H1 (cell line): ENCODE measurements around the gene CCDC159. TPM values are rescaled to one million over a fixed set of nuclear protein-coding genes. Genes with fewer than 3 reads are reported as not detected.

Source experiments
- ASH2L ChIP-seq: fragments of 200-600, 300-600 bp; sonication (generic); IDR thresholded peaks from one replicate; pipeline ENCODE4 v1.7.1; 2017; ENCODE audit warnings: low read length
- ATF2 ChIP-seq: IDR thresholded peaks from 2 replicates; pipeline ENCODE4 v1.6.1; 2012; ENCODE audit warnings: low read length, inconsistent platforms
- BRCA1 ChIP-seq: IDR thresholded peaks from 2 replicates; pipeline ENCODE4 v1.6.1; 2012; ENCODE audit warnings: low read depth, low read length, improper control_type of control experiment
- CBX8 ChIP-seq: fragments of 300-800, 300-1000 bp; sonication (generic); IDR thresholded peaks from 2 replicates; pipeline ENCODE4 v1.7.1; 2016; ENCODE audit warnings: low read depth, low read length, borderline replicate concordance
- CEBPB ChIP-seq: IDR thresholded peaks from 2 replicates; pipeline ENCODE4 v1.6.1; 2012; ENCODE audit warnings: low read depth, low read length
- CREB1 ChIP-seq: IDR thresholded peaks from 2 replicates; pipeline ENCODE4 v1.6.1; 2012; ENCODE audit warnings: inconsistent platforms
- E2F6 ChIP-seq: IDR thresholded peaks from 2 replicates; pipeline ENCODE4 v1.6.1; 2012; ENCODE audit warnings: inconsistent platforms
- EGR1 ChIP-seq: IDR thresholded peaks from 2 replicates; pipeline ENCODE4 v1.6.1; 2011; ENCODE audit warnings: low read depth, low read length, borderline replicate concordance
- EZH2 ChIP-seq: fragments of 200-600 bp; sonication (generic); IDR thresholded peaks from 2 replicates; pipeline ENCODE4 v1.7.1; 2012; ENCODE audit warnings: low read depth, mild to moderate bottlenecking, moderate library complexity, low read length, inconsistent platforms; ENCODE audit not compliant: severe bottlenecking
- GABPA ChIP-seq: IDR thresholded peaks from 2 replicates; pipeline ENCODE4 v1.6.1; 2011; ENCODE audit warnings: mild to moderate bottlenecking, low read length, moderate library complexity, borderline replicate concordance; ENCODE audit not compliant: insufficient read depth
- HDAC6 ChIP-seq: IDR thresholded peaks from one replicate; pipeline ENCODE4 v1.7.1; 2012; ENCODE audit warnings: low read depth, mild to moderate bottlenecking, inconsistent platforms, low read length, moderate library complexity
- MAX ChIP-seq: IDR thresholded peaks from 2 replicates; pipeline ENCODE4 v1.6.1; 2012; ENCODE audit warnings: inconsistent platforms
- POLR2A ChIP-seq, 2 experiments: IDR thresholded peaks; 1 replicate in 1 of 2; 2 replicates in 1 of 2; pipeline ENCODE4 v1.6.1; 2011; ENCODE audit warnings: low read depth in 2 of 2, low read length in 2 of 2, mild to moderate bottlenecking in 2 of 2; ENCODE audit errors: control extremely low read depth in 1 of 2
- POLR2AphosphoS5 ChIP-seq: IDR thresholded peaks from 2 replicates; pipeline ENCODE4 v1.6.1; 2011; ENCODE audit warnings: low read depth, low read length
- SP2 ChIP-seq: IDR thresholded peaks from 2 replicates; pipeline ENCODE4 v1.6.1; 2012; ENCODE audit warnings: mild to moderate bottlenecking, low read length, inconsistent platforms
- TAF1 ChIP-seq: IDR thresholded peaks from 2 replicates; pipeline ENCODE4 v1.6.1; 2011; ENCODE audit warnings: mild to moderate bottlenecking, low read depth, low read length
- TBP ChIP-seq: IDR thresholded peaks from 2 replicates; pipeline ENCODE4 v1.6.1; 2011; ENCODE audit warnings: low read depth, low read length, improper control_type of control experiment
- TCF12 ChIP-seq: IDR thresholded peaks from 2 replicates; pipeline ENCODE4 v1.6.1; 2011; ENCODE audit warnings: low read depth, mild to moderate bottlenecking, low read length
- polyA plus RNA-seq, 7 experiments: library from polyadenylated mRNA; depleted of rRNA in 3 of 7; stranded (reverse) in 5 of 7; unstranded in 2 of 7; fragments of >200 nt in 5 of 7; fragments of 200-250 nt in 2 of 7; gene quantifications; 1 replicate in 5 of 7; 2 replicates in 1 of 7; 4 replicates in 1 of 7; pipeline versions ENCODE4 v1.2.1 to v1.2.3, GENCODE V29; 2011 to 2013; ENCODE audit warnings: missing spikeins in 2 of 7, mixed read lengths in 2 of 7
- total RNA-seq: library from RNA; stranded (reverse); fragmentation: NEBNext Ultra II Directional; extraction: Animal tissue kit (Norgen Biotek cat#: 25700); gene quantifications from 2 replicates; pipeline ENCODE4 v1.2.1, GENCODE V29; 2021
- TF ChIP-seq, protein P1 (sequence below), 3 experiments: IDR thresholded peaks; 1 replicate in 2 of 3; 2 replicates in 1 of 3; pipeline versions ENCODE4 v1.5.1 to v1.6.1; 2011; ENCODE audit warnings: low read length in 3 of 3, mild to moderate bottlenecking in 3 of 3, inconsistent platforms in 2 of 3, low read depth in 1 of 3, moderate library complexity in 1 of 3; ENCODE audit not compliant: insufficient read depth in 1 of 3; ENCODE audit errors: control extremely low read depth in 1 of 3

CCDC159 gene
- total and polyA plus RNA-seq, 2 of the 8 experiments (the other 6 are each of a cell fraction or from before 2014, with no cell fraction given) = 4.0 to 5.4 TPM

GRCh38 chr19:11380653-11381537 is 34.6 kb downstream of the CCDC159 start (continued):
- TF ChIP-seq, protein P1, sequence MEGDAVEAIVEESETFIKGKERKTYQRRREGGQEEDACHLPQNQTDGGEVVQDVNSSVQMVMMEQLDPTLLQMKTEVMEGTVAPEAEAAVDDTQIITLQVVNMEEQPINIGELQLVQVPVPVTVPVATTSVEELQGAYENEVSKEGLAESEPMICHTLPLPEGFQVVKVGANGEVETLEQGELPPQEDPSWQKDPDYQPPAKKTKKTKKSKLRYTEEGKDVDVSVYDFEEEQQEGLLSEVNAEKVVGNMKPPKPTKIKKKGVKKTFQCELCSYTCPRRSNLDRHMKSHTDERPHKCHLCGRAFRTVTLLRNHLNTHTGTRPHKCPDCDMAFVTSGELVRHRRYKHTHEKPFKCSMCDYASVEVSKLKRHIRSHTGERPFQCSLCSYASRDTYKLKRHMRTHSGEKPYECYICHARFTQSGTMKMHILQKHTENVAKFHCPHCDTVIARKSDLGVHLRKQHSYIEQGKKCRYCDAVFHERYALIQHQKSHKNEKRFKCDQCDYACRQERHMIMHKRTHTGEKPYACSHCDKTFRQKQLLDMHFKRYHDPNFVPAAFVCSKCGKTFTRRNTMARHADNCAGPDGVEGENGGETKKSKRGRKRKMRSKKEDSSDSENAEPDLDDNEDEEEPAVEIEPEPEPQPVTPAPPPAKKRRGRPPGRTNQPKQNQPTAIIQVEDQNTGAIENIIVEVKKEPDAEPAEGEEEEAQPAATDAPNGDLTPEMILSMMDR (IDR thresholded peaks at IDR 0.05; ENCODE audit: control extremely low read depth in 1 of 3, insufficient read depth in 1 of 3, low read depth in 1 of 3, low read length in 3 of 3) = peak; percentile 60 to 71 (median 67)
- no peak for TF ChIP-seq HDAC6
- TF ChIP-seq E2F6 = peak; percentile 80
- TF ChIP-seq ASH2L = peak; percentile 39
- TF ChIP-seq EZH2 = no peak
- 0 out of 2 replicates have a peak, but pooled peaks have one; percentile 43 for TF ChIP-seq TCF12
- TF ChIP-seq SP2 = peak; percentile 67
- TF ChIP-seq CEBPB = 0 out of 2 replicates have a peak, but pooled peaks have one; percentile 20
- TF ChIP-seq TBP = peak; percentile 85
- no peak for TF ChIP-seq BRCA1
- TF ChIP-seq GABPA = peak; percentile 48; the same call in 1 of the 2 replicates
- TF ChIP-seq TAF1 = peak; percentile 88
- TF ChIP-seq MAX = peak; percentile 89
- peak; percentile 89 for TF ChIP-seq CREB1
- no peak for TF ChIP-seq CBX8
- TF ChIP-seq ATF2 = 0 out of 2 replicates have a peak, but pooled peaks have one; percentile 40
- peak; percentile 84 for TF ChIP-seq POLR2AphosphoS5
- TF ChIP-seq POLR2A (IDR thresholded peaks at IDR 0.05; ENCODE audit: control extremely low read depth in 1 of 2, low read depth in 2 of 2, low read length in 2 of 2) = peak; percentile 81 to 85
- peak; percentile 28; the same call in 1 of the 2 replicates for TF ChIP-seq EGR1
